22Rv1 (cell line): ENCODE measurements around the gene VGLL4.

Experiments used
- ZFX ChIP-seq: fragments of 450-650 bp; IDR thresholded peaks from 2 replicates; pipeline ENCODE4 v1.6.1; 2017; ENCODE audit warnings: antibody characterized with exemption, borderline replicate concordance
- TF ChIP-seq, protein P1 (sequence below): fragments of 450-650 bp; IDR thresholded peaks from 2 replicates; pipeline ENCODE4 v1.5.1; 2017; ENCODE audit warnings: mild to moderate bottlenecking

DNA sequence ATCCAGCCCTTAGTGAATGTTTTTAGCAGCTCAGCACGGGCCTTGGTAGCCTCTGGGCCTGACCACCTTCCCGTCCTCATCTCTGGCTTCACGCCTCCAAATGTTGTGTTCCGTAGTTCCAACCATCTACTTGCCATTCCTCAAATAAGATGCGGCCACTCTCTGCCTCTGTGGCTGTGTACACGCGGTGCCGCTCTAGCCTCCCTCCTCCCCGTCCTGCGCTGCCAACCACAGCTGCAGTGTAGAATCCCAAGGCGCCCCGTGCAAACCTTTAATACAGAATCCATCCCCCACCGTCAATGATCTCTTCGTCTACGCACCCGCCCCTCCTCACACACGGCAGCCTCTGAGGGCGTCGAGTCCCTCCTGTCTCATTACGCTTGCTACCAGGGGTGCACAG lies 77.2 kb downstream of the VGLL4 start:
- TF ChIP-seq, protein P1, sequence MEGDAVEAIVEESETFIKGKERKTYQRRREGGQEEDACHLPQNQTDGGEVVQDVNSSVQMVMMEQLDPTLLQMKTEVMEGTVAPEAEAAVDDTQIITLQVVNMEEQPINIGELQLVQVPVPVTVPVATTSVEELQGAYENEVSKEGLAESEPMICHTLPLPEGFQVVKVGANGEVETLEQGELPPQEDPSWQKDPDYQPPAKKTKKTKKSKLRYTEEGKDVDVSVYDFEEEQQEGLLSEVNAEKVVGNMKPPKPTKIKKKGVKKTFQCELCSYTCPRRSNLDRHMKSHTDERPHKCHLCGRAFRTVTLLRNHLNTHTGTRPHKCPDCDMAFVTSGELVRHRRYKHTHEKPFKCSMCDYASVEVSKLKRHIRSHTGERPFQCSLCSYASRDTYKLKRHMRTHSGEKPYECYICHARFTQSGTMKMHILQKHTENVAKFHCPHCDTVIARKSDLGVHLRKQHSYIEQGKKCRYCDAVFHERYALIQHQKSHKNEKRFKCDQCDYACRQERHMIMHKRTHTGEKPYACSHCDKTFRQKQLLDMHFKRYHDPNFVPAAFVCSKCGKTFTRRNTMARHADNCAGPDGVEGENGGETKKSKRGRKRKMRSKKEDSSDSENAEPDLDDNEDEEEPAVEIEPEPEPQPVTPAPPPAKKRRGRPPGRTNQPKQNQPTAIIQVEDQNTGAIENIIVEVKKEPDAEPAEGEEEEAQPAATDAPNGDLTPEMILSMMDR, result no peak
- TF ChIP-seq ZFX, result no peak
